PC-9 (cell line): Measurements from ENCODE around the gene TDO2. TPM values are rescaled to one million over a fixed set of nuclear protein-coding genes. Genes with fewer than 3 reads are reported as not detected.

ENCODE experiments used
- BruUV-seq: library from RNA; stranded (reverse); fragments of 400-500 nt; replicated peaks from 2 replicates; lab custom pipeline; 2021; lab: Mats Ljungman, UMichigan
- CTCF ChIA-PET: fragments of 300-600 bp; sonication (Branson Sonifier 250); formaldehyde crosslinking; loops from one replicate; lab custom pipeline; 2022; ENCODE audit warnings: antibody characterized with exemption; lab: Charles Lee
- POLR2A ChIA-PET: fragments of 300-600 bp; sonication (Branson Sonifier 250); formaldehyde crosslinking; loops from one replicate; lab custom pipeline; 2022; ENCODE audit warnings: antibody characterized with exemption; ENCODE audit not compliant: unreplicated experiment; lab: Charles Lee
- DNase-seq, 2 experiments: peaks; one replicate each; pipeline versions ENCODE4 v3.0.0 to v3.0.0-alpha.2; 2015 to 2022; ENCODE audit warnings: mixed read lengths in 1 of 2
- H2AFZ ChIP-seq: fragments of 200-600 bp; sonication (generic); 2 replicates; pipeline ENCODE4 v1.8.1; 2017; ENCODE audit warnings: antibody characterized with exemption
- H3F3A ChIP-seq: fragments of 200-600 bp; sonication (generic); 2 replicates; pipeline ENCODE4 v1.8.1; 2017; ENCODE audit warnings: antibody characterized with exemption, mild to moderate bottlenecking, low read depth; ENCODE audit not compliant: insufficient read depth
- H3K27ac ChIP-seq: fragments of 200-600 bp; sonication (generic); 2 replicates; pipeline ENCODE4 v1.6.1; 2016; ENCODE audit warnings: mixed run types
- H3K27me3 ChIP-seq: fragments of 200-600 bp; sonication (generic); 2 replicates; pipeline ENCODE4 v1.6.1; 2016; ENCODE audit warnings: low read depth, mixed run types; ENCODE audit not compliant: insufficient read depth
- H3K36me3 ChIP-seq: fragments of 200-600 bp; sonication (generic); 2 replicates; pipeline ENCODE4 v1.6.1; 2016; ENCODE audit warnings: low read depth, mixed run types
- H3K4me1 ChIP-seq: fragments of 200-600 bp; sonication (generic); replicated peaks from 2 replicates; pipeline ENCODE4 v1.6.1; 2016; ENCODE audit warnings: mixed run types; ENCODE audit not compliant: insufficient read depth
- H3K4me2 ChIP-seq: fragments of 200-600 bp; sonication (generic); 2 replicates; pipeline ENCODE4 v1.6.1; 2017; ENCODE audit warnings: mixed run types
- H3K4me3 ChIP-seq: fragments of 200-600 bp; sonication (generic); 2 replicates; pipeline ENCODE4 v1.6.1; 2016; ENCODE audit warnings: mixed run types
- H3K79me2 ChIP-seq: fragments of 200-600 bp; sonication (generic); 2 replicates; pipeline ENCODE4 v1.6.1; 2017; ENCODE audit warnings: low read depth, mixed run types
- H3K9me2 ChIP-seq: fragments of 200-600 bp; sonication (generic); 2 replicates; pipeline ENCODE4 v1.8.1; 2017; ENCODE audit warnings: mild to moderate bottlenecking; ENCODE audit not compliant: insufficient read depth
- H3K9me3 ChIP-seq: fragments of 200-600 bp; sonication (generic); 2 replicates; pipeline ENCODE4 v1.8.1; 2016; ENCODE audit warnings: low read depth; ENCODE audit not compliant: insufficient read depth
- H4K20me1 ChIP-seq: fragments of 200-600 bp; sonication (generic); 2 replicates; pipeline ENCODE4 v1.8.1; 2017; ENCODE audit not compliant: insufficient read depth
- CTCF ChIP-seq: fragments of 200-600 bp; sonication (generic); conservative IDR thresholded peaks from 2 replicates; pipeline ENCODE4 v1.6.1; 2017; ENCODE audit warnings: mixed run types, antibody characterized with exemption, mild to moderate bottlenecking, moderate library complexity
- EZH2 ChIP-seq: fragments of 200-600 bp; sonication (generic); IDR thresholded peaks from 2 replicates; pipeline ENCODE4 v1.8.0; 2017; ENCODE audit warnings: antibody characterized with exemption, low read depth
- intact Hi-C: fragments of 100-400 bp; cut with micrococcal nuclease; formaldehyde crosslinking; loops from one replicate; pipeline ENCODE4 v1.10.0; 2022; ENCODE audit not compliant: unreplicated experiment
- total RNA-seq: library from RNA; stranded (reverse); gene quantifications from 2 replicates; pipeline ENCODE4 v1.2.3, GENCODE V29; 2021

The TDO2 gene
- total RNA-seq, 1 experiment from 2014 or later: 1.3 TPM

GRCh38 chr4:155866177-155866576, 37.3 kb upstream of the TDO2 start, which contains the start of gene ASIC5:
Gene ASIC5 (minus strand): TSS chr4:155866277. CDS start chr4:155866226, 51 bp downstream.
- intact Hi-C loops: no loop called here
- H4K20me1 ChIP-seq: no peaks in the 10 kb centered on the region
- POLR2A ChIA-PET: no interaction called here
- CTCF ChIA-PET: no interaction called here
- no peaks in the 10 kb centered on the region for H3K79me2 ChIP-seq
- H3K4me1 ChIP-seq: no peaks in the 10 kb centered on the region
- no peaks in the 10 kb centered on the region for H3K36me3 ChIP-seq
- no peaks in the 10 kb centered on the region for H3K27me3 ChIP-seq
- no peak within 1 kb of the TSS for H3K4me3 ChIP-seq
- H2AFZ ChIP-seq: no peak within 1 kb of the TSS
- BruUV-seq: no TSS peak
- H3K27ac ChIP-seq: no peak within 1 kb of the TSS
- H3F3A ChIP-seq: no peaks in the 10 kb centered on the region
- no peak within 1 kb of the TSS for H3K4me2 ChIP-seq
- no peaks in the 10 kb centered on the region for H3K9me2 ChIP-seq
- H3K9me3 ChIP-seq: no peaks in the 10 kb centered on the region
- no peak for DNase-seq
- TF ChIP-seq CTCF: no peak
- no peak for TF ChIP-seq EZH2

- no peak for DNase-seq
- Histone ChIP-seq H3K9me3 (peaks cover 6% of the 10 kb centered on the region; the same call in 1 of the 2 replicates), H3K79me2 (no peaks in the 10 kb centered on the region), H3K4me2 (no peak overlapping the region), H3K4me3 (no peak overlapping the region), H2AFZ (no peak overlapping the region), H3K27ac (no peak overlapping the region), H3K27me3 (no peaks in the 10 kb centered on the region), H4K20me1 (no peaks in the 10 kb centered on the region), H3K9me2 (no peaks in the 10 kb centered on the region), H3K36me3 (no peaks in the 10 kb centered on the region), H3F3A (no peaks in the 10 kb centered on the region), H3K4me1 (no peaks in the 10 kb centered on the region)
- ChIA-PET CTCF (no interaction called here), POLR2A (no interaction called here)
- BruUV-seq: no TSS peak
- no peak for TF ChIP-seq EZH2
- intact Hi-C loops: no loop called here
Observed at GRCh38 chr4:155875878-155876277, 27.6 kb upstream of the TDO2 start.

GRCh38 chr4:155877971-155878370, 25.5 kb upstream of the TDO2 start:
- no peak overlapping the region for H3K4me2 ChIP-seq

More at GRCh38 chr4:155877971-155878370, 25.5 kb upstream of the TDO2 start:
- Histone ChIP-seq H3K4me3 (no peak overlapping the region), H2AFZ (no peak overlapping the region), H3K27me3 (no peaks in the 10 kb centered on the region), H3F3A (no peaks in the 10 kb centered on the region), H3K27ac (no peak overlapping the region), H3K9me2 (no peaks in the 10 kb centered on the region), H4K20me1 (no peaks in the 10 kb centered on the region), H3K4me1 (no peaks in the 10 kb centered on the region), H3K36me3 (no peaks in the 10 kb centered on the region), H3K9me3 (peaks cover 6% of the 10 kb centered on the region; the same call in 1 of the 2 replicates), H3K79me2 (no peaks in the 10 kb centered on the region)
- BruUV-seq: no TSS peak
- TF ChIP-seq EZH2: no peak
- no peak for TF ChIP-seq CTCF
- CTCF ChIA-PET: no interaction called here
- no peak for DNase-seq
- intact Hi-C loops: no loop called here
- POLR2A ChIA-PET: no interaction called here
